Left renal pelvis (tissue), 4 donors: ENCODE measurements around the gene CKS1B. TPM values are rescaled to one million over a fixed set of nuclear protein-coding genes. Genes with fewer than 3 reads are reported as not detected.
A peak's percentile ranks its signal among the peaks of the same experiment; 100 is the strongest.

ENCODE experiments used
- DNase-seq, 4 donors: peaks; one replicate each; pipeline ENCODE4 v3.0.0-alpha.2; 2013; ENCODE audit warnings: low read depth in 4 of 4, low spot score in 3 of 4
- polyA plus RNA-seq, 4 donors: library from polyadenylated mRNA; unstranded; fragments of 120-200 nt; gene quantifications; one replicate each; pipeline ENCODE4 v1.2.1, GENCODE V29; 2013; ENCODE audit not compliant: insufficient read length in 4 of 4

CKS1B gene
- polyA plus RNA-seq, 4 donors = 89.2 to 104 (median 94.2) TPM

DNA sequence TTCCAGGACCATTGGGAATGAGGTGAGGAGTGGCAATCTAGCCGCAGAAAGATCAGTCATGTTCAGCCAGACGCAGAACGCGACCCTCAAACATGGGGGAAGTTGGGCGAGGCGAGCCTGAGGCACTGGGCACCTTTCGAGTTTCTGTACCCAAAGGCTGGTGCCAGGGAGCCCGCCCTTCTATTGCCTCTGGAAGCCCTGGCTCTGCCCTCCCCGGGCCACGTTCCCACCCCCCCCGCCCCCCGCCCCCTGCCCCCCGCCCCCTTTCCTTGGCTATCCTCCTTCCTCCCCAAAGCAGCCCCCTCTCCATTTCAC, 25.9 kb downstream of the CKS1B start:
- no peak for DNase-seq

DNA sequence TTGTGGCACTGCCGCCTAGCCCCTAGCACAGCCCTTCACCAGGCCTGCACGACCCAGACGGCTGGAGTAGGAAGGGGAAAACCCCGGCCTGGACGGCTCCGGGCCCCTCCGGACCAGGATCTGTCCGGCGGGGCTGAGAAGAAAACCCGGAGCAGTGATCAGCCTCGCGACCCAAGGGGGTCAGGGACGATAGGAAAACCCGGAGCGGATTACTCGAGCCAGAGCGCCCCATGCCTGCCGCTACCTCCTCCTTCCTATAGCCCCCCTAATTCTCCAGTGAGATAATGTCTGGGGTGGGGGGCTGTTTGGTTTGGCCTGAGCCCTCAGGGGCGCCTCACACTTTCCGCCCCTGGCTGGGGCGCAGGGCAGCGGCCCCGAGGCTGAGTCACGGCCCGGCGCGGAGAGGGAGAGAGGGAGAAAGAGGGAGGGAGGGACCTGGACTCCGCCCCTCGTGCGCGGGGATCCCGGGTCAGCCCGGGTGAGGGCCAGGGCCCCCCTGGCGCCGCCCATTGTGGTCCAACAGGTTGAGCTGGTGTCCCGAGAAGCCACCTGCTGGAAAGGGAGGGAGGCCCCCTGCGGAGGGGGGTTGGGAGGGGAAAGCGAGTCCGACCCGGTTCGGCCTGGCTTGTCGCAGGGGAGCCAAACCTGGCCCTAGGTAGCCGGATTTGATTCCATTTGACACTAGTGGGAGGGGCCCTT, 26.4 kb downstream of the CKS1B start:
- peak; percentile 88 to 94 (median 90) for DNase-seq

DNA sequence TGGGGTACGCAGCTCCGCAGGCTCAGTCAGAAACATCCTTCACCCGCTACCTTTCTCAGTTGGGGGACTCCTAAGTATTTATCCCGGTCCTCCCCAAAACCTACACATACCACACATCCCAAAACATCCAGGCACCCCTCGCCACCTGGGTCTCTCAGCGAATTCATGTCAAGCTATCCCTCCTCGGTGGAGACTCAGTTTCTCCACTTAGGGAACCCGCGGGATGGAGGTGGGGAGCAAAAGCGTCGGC, 26.9 kb downstream of the CKS1B start:
- no peak for DNase-seq

DNA sequence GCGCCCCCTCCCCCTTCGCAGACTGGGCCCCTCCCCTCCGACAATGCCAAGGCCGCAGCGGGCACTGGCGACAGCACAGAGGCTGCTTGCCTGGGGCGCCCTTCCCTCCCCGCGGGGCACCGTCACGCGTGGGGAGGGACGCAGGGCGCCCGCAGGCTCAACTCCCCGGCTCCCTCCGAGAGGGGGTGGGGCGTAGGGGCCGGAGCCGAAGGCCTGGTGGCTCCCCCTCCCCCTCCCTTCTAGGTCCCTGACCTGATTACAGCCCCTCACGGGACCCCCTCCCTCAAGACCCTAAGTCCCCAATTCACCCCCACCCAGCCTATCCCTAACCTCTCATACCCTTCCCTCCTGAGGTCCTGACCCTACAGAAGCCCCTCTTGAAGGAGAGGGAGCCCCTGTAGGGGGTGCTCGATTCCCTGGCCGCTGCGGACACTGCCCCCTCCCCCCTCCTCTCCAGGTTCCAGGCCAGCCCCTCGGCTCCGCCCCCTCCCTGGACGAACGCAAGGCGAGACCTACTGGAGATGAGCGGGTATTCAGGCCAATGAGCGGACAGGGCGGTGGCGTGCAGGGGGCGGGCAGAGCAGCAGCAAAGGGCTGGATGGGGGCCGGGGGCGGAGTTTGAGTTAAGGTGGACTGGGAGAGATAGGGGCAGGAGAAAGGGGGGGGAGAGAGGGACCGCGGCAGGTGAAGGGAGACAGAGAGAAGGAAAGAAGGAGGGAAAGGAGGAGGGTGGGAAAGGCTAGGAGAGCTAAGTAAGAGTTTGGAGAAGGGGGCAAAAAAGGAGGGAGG, 27.4 kb downstream of the CKS1B start:
- peak; percentile 94 to 98 (median 98) for DNase-seq

DNA sequence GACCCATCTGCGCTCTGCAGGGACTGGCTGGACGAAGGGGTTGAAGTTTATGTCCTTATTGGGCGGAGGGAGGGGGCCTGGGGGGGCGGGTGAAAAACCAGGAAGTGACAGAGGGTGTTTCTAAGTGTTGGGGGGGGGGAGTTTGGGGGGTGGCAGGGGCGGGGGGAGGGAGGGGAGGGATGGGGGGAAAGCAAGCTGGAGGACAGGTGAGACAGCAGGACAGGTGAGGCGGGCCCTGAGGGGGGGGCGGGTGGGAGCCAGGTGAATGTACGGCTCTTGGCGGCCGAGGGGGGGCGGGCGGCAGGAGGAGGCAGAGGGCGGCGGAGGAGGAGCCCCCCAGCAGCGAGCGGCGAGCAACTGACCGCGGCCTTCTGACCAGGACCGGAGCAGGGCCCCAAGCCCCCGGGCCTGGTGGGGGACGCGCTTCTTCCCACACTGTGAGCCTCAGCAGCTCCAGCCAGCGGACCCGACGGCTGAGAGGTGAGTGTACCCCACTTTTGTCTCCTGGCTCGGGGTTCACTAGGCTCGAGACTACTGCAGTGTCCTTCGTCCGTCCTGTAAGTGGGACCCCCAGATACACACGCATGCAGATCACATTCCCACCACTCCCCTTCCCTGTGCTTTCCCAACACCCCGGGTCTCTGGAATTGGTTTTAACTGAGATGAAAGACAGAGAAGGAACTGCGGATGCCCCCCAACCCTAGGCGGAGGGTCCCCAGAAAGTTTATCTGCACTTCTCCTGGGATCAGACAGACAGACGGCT, 28.2 kb downstream of the CKS1B start, which contains the start of gene ZBTB7B:
Gene ZBTB7B, plus strand, starts transcription at position 339 of the 763 bp plus-strand sequence. CDS start 11,859 bp downstream, outside the sequence.
- DNase-seq = no peak

DNA sequence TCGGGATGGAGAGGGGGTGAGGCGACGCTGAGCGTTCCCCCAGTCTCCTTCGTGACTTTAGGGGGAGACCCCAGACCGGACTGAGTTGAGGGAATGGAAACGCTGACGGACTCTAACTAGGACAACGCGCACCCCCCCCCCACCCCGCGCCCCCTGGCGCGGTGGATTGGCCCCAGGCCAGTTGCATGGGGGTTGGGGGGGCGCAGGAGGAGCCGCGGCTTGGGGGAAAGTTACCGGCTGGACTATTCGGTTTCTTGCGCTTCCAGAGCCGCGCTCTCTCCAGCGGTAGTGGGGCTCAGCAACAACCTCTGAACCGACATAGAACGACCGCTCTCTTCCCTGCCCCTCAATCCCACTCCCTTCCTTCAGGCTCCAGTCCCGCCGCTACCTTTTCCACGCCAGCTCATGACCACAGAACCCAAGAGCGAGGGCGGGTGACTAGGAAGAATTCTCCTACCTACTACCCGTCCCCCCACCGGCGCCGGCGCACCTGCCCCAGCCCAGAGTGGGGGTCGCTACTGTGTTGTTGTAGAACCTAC, 28.8 kb downstream of the CKS1B start:
- no peak for DNase-seq

DNA sequence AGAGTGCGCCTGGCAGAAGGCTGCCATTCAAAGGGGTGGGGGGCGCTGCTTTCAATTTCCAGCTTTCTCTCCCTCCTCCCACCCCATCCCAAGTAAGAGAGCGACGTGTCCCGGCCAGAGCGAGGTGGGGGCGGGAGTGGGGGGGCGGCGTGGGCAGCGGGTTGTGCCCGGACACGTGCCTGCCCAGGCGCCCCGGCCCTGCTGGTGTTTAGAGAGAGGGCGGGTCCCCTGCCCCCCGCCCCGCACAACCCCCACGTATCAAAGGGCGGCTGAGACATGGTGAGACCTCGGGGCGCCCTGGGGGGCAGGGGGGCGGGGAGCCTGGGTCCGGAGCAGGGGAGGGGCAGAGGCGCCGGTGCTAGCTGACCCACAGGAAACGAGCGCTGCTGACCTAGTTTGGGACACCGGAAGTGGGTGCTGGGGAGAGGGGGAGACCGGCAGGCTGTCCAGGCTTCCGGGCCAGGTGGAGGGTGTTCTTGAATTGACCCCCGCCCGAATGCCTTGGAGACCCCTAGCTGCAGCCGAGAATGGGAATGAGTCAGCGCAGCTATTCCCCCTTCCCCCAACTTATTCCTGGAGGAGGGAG, 29.4 kb downstream of the CKS1B start:
- no peak for DNase-seq

DNA sequence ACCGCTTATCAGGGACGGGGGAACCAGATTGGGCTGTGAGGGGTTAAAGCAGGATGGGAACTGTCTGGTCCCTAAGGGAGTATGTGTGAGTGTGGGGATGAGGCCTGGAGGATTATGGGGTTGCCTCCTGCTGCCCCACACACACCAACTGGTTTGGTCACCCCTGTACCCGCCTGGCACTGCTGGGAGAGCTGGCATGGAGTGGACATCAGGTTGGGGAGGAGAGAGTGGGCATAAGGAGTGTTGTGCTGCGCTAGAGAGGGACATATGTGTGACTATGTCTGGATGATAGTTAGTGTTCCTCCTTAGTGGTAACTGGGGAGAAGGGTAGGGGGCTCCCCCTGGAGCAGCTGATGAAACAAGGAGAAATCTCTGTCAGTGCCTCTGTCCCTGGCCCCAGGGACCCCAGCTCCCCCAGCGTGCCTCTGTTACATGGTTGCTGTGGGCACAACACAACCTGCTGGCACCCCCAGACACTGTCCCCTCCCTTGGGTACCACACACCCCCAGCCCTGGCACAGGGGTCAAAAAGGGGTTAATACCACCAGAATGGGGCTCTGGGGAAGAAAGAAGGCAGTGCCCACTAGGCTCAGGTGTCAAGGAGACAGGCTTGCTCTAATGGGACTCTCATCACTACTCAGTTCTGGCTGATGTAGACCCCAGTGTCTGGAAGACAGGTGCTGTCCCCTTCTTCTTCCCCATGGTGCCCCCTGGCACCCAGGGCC, 30.0 kb downstream of the CKS1B start:
- DNase-seq = no peak

DNA sequence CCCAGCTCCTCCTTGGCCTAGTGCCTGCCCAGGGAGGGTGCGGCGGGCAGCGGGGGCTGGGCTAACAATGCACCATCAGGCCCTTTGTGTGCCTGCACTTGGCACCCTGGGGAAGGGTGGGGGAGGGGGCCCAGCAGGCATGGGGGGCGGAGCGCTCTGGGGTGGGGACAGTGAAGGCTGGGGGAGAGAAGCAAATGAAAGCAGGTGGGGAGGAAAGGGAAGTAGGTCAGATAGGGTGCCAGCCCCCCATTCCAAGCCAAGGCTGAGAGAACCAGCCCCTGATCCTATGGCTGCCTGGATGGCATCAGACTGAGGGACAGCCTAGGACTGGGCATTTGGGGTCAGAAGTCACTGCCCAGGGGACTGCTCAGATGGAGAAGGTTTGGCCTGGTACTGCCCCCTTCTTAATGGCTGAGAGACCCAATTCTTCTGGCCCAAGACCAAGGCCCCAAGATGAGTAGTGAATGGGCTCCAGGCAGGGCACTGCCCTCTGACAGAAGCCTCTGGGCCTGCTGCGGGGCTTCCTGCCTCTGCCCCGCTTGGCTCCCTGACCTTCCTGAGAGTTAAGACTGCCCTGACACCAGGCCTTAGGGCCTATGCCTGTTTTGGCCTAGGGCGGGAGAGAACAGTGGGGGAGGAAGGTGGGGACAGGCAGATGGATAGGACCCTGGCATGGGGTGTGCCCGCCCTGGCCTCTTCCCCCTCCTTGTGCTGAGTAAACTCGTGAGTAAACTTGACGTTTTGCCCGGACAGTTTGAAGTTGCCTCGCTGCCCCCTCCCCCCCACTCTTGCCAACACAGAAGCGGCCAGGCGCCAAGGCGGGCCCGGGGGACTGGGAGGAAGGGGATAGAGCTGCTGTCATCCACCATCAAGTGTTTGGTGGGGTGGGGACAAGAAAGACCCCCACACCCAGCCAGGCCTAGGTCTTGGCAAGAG, 30.9 kb downstream of the CKS1B start:
- no peak for DNase-seq

DNA sequence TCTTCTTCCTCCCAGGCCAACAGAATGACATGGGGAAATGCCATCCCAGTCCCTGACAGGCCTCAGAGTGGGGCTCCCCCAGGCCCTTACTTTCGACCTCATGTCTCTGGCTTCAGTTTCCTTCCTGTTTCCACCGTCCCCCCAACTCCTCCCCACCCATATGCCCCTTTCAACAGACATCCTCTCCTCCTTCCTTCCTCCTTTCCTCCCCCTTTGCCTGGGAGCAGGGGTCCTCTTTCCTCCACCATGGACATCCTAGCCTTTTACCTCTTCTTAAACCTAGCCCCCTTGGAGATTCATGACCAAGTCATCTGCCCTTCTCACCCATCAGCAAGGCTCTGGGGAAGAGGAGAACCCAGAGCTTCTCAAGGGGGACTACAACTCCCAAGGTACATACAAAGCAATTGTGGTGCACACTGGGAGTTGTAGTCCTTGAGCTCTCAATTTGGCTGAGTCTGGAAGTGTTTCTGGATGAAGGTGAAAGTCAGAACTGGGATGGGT, 32.2 kb downstream of the CKS1B start:
- DNase-seq = no peak

DNA sequence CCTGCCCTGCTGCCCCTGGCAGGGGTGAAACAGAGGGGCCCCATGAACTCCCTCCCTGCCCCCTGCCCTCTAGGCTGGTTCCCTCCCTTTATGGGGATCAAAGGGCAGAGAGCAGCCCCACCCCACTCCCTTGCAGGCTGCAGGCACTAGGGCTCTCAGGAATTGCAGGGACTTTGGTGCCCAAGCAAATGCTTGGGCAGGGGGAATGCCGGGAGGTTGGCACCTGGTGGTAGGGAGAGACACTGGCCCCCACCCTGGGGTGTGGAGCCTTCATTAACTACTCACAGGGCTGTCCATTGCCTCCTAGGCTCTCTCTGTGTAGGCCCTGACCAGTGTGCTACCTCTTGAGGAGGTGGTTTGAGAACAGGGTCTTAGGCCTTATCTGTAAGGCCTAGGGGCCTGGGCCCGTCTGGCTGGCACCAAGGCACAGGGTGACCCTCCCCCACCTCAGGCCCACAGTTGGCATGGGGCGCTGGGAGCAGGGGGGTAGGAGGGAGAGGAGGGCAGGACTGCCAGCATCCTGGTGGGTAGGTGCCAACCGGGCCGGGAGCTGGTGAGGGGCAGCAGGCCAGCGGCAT, 32.9 kb downstream of the CKS1B start:
- DNase-seq = no peak

DNA sequence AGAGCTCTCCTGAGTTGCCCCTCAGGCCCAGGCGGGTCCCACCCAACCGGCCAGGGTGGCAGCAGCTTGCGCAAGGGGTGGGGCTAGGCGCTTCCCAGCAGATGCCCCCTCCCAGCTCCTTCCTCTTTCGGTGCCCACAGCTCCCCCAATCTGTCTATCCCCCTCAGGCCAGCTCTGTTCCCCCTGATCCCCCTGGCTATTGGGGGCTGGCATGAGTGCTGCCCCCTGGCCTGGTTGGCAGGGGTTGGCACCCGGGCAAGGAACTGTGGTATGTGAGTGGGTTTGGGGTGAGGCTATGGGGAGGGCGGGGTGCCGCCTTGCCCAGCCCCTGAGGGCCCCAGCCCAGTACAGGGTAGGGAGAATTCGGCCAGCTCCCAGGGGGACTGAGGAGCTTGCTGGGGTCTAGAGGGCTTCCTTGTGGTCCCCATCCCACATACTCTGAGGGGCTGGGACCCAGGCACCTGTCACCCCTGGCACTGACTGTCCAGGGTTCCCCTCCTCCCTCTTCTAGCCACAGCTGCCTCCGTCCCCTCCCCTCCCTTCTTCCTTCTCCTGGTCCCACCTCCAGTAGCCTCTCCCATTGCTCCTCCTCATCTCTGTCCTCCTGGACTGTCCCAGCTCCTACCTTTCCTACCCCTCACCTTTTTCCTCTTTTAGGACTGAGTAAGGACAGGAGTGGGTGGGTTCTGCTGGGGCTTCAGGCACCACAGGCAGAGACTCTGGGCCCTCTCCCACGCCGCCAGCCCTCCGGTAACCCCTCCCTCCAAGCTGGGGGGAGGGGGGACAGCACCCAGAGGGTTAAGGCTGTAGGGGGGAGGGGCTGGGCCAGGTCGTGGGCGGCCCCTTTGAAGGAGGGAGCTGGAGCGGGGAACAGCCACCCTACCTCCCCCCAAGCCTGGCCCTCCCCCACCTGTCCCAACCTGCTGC, 33.8 kb downstream of the CKS1B start:
- no peak for DNase-seq

DNA sequence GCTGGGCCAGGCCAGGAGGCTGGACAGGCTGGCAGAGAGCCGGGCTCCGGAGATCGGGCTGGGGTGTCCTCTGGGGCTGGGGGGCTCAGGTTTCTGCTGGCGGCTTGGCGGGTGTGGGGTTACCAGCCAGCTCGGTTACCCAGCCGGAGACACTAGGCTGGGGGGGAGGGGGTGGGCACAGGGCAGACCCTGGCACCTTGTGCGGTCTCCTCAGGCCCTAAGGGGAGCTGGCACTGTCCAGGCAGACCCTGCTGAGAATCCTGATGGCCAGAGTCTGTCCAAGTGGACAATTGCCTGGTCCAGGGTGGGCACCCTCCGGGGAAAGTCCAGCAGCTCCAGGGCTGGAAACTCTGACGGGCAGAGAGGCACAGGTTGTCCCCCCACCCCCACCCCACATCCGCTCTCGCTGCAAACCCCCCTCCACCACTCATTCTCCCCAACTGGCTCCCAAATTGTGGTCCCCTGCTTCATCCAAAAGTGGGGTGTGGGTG, 34.8 kb downstream of the CKS1B start:
- DNase-seq = no peak

DNA sequence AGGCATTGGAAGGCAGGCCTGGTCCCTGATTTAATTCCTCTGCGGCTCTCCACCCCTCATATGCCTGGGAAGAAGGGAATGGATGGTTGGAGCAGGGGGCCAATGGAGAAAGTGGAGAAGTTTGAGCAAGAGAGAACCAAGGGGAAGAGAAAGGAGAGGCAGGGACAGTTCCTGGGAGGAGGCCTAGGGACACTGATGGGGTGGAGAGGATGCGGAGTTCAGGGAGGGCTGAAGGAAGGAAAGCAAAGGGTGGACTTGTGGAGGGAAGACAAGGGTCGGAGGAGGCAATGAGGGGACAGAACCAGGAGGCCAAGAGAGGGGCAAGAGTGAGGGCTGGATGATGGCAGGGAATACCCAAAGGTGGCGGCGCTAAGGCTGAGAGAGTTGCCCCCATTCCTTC, 35.3 kb downstream of the CKS1B start:
- DNase-seq = no peak

DNA sequence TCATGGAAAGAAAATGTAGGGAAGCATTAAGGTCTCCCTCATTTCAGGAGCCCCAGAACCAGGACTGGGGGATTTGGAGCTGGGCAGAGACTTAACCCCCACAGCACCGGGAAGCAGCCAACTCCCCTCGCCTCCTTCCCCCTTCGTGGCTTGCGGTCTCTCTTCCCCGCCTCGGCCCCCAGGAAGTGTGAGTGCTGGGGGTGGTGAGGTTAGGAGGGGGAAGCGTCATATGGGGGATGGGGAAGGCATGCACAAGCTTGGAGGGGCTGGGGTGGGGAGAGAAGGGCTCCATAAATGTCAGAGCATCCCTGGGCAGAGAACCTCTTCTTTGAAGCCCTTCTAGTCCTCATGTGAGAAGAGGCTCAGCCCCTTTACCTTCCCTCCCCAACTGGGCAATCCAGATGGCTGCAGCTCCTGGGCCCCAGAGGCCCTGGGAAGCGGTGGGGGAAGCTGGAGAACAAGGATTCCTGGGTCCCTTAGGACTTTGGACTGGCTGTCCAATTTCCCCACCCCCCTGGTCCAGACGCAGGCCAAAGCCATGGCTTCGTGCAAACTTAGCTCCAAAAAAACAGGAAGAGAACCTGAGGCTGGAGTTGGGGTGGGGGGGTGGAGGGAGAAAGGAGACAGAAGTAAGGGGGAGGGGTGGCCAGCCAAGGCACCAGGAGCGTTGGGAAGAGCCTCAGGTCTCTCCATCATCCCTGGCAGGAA, 35.9 kb downstream of the CKS1B start:
- no peak for DNase-seq

DNA sequence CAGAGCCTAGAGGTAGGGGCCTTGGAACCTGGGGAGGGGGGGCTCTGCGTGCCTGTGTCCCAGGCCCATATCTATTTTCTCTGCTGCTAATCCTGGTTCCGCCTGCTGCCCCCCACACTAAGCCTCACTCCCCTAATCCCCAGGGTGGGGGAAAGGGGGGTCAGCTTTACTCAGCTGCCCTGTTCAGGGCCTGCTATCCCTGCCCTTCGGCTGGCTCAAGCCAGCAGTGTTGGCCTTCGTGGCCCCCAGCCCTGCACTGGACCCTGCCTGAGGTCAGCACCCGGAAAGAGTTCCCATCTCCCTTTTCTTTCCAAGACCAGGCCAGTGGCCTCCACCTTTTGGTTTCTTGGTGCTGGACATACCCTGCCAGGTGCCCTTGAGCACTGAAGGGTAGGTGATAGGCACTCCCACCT, 36.5 kb downstream of the CKS1B start:
- no peak for DNase-seq

DNA sequence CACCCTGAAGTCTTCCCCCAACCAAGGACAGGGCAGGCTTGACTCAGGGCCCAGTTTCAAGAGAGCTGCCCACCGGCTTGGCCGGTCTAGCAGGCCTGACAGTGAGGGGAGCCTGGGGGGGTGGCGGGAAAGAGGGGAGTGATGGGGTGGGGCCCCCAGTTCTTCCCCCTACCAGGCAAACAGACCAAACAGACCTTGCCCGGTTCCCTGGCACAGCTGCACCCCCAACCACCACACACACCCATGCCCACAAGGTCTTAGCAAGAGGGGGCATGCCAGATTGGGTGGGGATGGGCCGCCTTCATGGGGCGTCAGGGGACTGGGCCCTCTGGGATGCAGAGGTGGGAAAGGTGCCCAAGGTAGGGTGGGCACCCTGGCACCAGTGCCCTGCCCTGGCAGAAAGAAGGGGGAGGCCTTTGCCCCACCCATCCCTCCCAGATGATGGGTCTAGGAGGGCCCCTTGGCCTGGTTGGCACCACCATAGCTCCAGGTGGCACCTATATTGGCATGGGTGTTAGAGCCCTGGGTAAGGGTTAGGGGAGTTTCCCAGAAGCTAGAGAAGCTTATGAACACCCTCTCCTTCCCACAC, 37.0 kb downstream of the CKS1B start:
- no peak for DNase-seq
